GM18951 (cell line): ENCODE results near the gene OR2AG2.
"Not testable (repeated sequence)": the region's sequence is repeated elsewhere in the genome, so short reads cannot be mapped to it uniquely, and the experiment has no call there.

ENCODE experiments used
- POLR2A ChIP-seq: IDR thresholded peaks from 4 replicates; pipeline ENCODE4 v1.6.1; 2011; ENCODE audit warnings: mild to moderate bottlenecking; ENCODE audit not compliant: insufficient read length, insufficient read depth; ENCODE audit errors: extremely low read depth
- in situ Hi-C: fragments of 300-500 bp; cut with MboI; formaldehyde crosslinking; loops from one replicate; pipeline ENCODE4 v1.12.0; 2022; ENCODE audit warnings: low sequenced_read_pairs, mixed read lengths, inconsistent platforms; ENCODE audit not compliant: unreplicated experiment

The OR2AG2 gene

GRCh38 chr11:6771926-6772893 lies at the start of gene OR2AG2:
Gene OR2AG2 (minus strand): TSS chr11:6771976. CDS start chr11:6768957, 3,019 bp downstream.
- in situ Hi-C loops, result no loop called here
- TF ChIP-seq POLR2A, result no peak

- in situ Hi-C loops, result no loop called here
- no peak for TF ChIP-seq POLR2A
Observed at GRCh38 chr11:6818967-6819366, 47.2 kb upstream of the OR2AG2 start.

GRCh38 chr11:6817694-6818093 lies 45.9 kb upstream of the OR2AG2 start:
- in situ Hi-C loops, result no loop called here
- TF ChIP-seq POLR2A, result no peak

- TF ChIP-seq POLR2A, result no peak
- in situ Hi-C loops, result no loop called here
Observed at GRCh38 chr11:6813656-6814055, 41.9 kb upstream of the OR2AG2 start.

- TF ChIP-seq POLR2A, result no peak
- in situ Hi-C loops, result no loop called here
Observed at GRCh38 chr11:6812390-6813005, 40.7 kb upstream of the OR2AG2 start.

- in situ Hi-C loops, result not testable (repeated sequence)
Observed at GRCh38 chr11:6801075-6801474, 29.3 kb upstream of the OR2AG2 start.

- TF ChIP-seq POLR2A, result no peak
Observed at GRCh38 chr11:6799402-6799801, 27.6 kb upstream of the OR2AG2 start, which contains the start of gene OR6A2. Gene OR6A2 (minus strand): TSS chr11:6799689. CDS start chr11:6795708, 3,981 bp downstream.

GRCh38 chr11:6794639-6795038 lies 22.9 kb upstream of the OR2AG2 start:
- no peak for TF ChIP-seq POLR2A
- in situ Hi-C loops, result no loop called here

More at GRCh38 chr11:6799402-6799801, 27.6 kb upstream of the OR2AG2 start, which contains the start of gene OR6A2:
- in situ Hi-C loops, result no loop called here

- in situ Hi-C loops, result no loop called here
Observed at GRCh38 chr11:6790546-6790945, 18.8 kb upstream of the OR2AG2 start.

GRCh38 chr11:6782720-6783119 lies 10.9 kb upstream of the OR2AG2 start, which contains the start of gene OR2AG1:
Gene OR2AG1 (plus strand): TSS chr11:6783020. CDS start chr11:6785038, 2,018 bp downstream.
- in situ Hi-C loops, result no loop called here
- TF ChIP-seq POLR2A, result no peak

More at GRCh38 chr11:6790546-6790945, 18.8 kb upstream of the OR2AG2 start:
- no peak for TF ChIP-seq POLR2A

- in situ Hi-C loops, result no loop called here
- no peak for TF ChIP-seq POLR2A
Observed at GRCh38 chr11:6780829-6781228, 9.1 kb upstream of the OR2AG2 start.

GRCh38 chr11:6778518-6778917 lies 6.7 kb upstream of the OR2AG2 start:
- in situ Hi-C loops, result no loop called here
- TF ChIP-seq POLR2A, result no peak

- in situ Hi-C loops, result no loop called here
- no peak for TF ChIP-seq POLR2A
Observed at GRCh38 chr11:6757373-6757967, 14.3 kb downstream of the OR2AG2 start.
